GM19452 (cell line): ENCODE data around the gene TPX2.

Source experiments
- ATAC-seq: cut with Tn5 transposase; IDR thresholded peaks from one replicate; pipeline ENCODE4 v1.9.1; 2021; ENCODE audit not compliant: unreplicated experiment

Gene TPX2

DNA sequence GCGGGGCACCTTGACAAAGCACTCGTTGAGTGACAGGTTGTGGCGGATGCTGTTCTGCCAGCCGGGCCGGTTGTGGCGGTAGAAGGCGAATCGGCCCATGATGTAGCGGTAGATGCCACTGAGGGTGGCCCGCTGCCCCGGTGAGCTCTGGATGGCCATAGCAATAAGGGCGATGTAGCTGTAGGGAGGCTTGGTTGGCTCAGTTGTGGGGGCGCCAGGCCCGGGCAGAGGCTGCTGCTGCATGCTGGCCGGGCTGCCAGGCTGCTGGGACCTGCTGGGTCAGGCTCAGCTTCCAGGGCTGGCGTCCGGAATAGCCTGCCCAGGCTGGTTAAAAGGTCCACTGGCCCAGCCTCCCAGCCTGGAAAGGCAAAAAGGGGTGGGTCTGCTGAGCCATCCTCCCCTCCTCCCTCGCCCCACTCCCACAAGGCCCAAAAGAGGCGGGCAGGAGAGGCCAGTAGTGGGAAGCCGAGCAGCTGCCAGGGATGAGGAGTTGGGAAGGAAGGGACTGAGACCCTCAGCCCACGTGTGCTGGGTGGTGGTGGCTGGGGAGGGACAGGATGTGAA is 106.3 kb downstream of the TPX2 start, which contains the start of gene FOXS1:
Gene FOXS1 (minus strand): TSS at position 305 of the 564 bp plus-strand sequence. CDS start 62 bp downstream, at position 243.
- ATAC-seq: no peak

DNA sequence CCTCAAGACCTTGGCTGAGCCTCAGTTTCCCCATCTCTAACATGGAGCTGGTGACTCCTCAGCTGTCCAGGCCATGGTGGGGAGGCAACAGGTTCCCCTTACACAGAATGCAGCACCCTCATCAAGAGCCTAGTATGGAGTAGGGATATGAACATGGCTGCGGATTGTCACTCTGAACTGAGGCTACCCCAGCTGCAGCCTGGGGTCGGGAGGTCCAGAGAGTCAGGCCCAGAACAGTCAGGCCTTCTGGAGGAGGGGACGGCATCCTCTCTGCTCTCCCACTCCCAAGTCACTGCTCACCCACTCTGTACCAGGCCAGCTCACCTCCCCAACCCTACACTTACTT is 107.7 kb downstream of the TPX2 start:
- ATAC-seq: no peak

DNA sequence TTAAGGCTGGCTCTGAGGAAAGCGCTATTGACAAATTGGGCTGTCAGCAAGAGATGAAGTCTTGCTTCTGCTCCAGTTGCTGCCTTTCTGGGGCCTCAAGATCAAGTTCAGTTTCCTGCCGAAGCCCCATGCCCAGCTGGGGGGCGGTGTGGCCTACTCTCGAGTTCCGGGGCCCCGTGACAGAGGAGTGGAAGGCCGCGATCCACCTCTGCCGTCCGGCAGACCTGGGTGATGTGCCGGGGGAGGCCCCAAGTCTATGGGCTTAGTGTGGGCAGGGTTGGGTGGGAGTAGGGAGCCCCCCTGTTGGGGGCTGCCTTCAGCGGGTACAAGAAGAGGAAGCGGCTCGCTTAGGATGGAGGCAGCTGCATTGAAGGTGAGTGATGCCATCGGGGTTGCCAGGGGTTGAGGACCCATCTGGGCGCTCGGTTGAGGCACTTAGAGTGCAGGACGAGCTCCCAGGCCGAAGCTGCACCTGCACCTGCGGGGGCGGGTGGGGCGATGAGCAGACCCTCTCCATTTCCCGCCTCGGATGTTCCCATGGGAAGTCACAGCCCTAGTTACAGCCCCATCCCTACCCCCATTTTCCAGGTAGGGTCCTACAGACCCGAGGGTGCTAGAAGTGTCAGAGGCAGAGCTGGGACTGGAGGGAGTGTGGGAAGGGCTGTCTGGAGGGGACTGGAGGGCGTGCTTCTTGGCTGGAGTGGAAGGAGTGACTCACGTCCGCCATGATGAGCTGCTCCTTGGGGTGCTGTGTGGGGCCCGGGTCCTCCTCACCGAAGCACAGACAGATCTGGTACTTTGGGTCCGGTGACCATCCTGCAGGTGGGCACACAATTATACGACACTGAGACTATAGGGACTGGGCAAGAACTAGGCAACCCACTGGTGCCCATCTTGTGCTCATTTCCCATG is 109.3 kb downstream of the TPX2 start:
- ATAC-seq: no peak

DNA sequence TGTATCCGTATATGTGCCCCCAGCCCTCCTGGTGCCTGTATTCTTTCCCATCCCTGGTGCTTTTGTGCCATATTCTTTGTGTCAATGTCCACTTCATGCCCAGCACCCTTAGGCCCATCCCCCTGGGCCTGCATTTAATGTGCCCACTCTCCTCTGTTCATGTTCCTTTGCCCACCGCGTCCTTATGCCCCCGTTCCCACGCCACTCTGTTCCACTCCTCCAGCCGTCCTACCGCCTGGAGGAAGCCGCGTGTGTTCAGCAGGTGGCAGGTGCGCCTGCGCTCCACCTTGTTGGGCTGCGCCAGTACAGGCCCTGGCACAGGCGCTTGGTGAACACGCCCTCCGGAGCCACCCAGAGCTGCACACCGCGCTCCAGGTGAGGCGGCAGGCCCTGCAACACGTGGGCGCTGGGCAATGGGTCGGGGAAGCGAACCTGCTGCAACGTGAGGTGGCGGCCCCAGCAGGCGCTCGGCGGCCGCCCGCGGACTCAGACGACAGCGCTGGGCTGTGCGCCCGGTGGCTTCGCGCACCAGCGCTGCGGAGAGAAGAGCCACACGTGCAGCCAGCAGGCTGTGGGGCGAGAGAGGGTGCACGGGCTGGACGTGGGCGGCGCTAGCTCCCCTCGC is 110.3 kb downstream of the TPX2 start:
- ATAC-seq: no peak
